HG02973 (cell line): Measurements from ENCODE around the gene NELFA.
"Not testable (repeated sequence)": the region's sequence is repeated elsewhere in the genome, so short reads cannot be mapped to it uniquely, and the experiment has no call there.

ENCODE experiments used
- ATAC-seq: cut with Tn5 transposase; IDR thresholded peaks from one replicate; pipeline ENCODE4 v1.9.1; 2021; ENCODE audit warnings: moderate library complexity; ENCODE audit not compliant: unreplicated experiment

The NELFA gene

DNA sequence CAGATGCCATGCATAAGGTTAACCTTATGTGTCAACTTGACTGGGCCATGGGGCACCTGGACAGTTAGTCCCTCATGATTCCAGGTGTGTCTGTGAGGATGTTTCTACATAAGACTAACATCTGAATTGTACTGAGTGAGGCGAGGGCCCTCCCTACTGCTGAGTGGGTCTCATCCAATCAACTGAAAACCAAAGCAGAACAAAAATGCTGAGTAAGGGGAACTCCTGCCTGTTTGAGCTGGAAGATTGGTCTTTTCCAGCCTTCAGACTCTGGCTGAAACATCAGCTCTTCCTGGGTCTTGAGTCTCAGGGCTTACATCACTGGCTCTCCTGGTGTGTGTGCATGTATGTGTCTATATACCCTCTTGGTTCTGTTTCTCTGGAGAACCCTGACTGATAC lies 13.8 kb downstream of the NELFA start:
- no peak for ATAC-seq

DNA sequence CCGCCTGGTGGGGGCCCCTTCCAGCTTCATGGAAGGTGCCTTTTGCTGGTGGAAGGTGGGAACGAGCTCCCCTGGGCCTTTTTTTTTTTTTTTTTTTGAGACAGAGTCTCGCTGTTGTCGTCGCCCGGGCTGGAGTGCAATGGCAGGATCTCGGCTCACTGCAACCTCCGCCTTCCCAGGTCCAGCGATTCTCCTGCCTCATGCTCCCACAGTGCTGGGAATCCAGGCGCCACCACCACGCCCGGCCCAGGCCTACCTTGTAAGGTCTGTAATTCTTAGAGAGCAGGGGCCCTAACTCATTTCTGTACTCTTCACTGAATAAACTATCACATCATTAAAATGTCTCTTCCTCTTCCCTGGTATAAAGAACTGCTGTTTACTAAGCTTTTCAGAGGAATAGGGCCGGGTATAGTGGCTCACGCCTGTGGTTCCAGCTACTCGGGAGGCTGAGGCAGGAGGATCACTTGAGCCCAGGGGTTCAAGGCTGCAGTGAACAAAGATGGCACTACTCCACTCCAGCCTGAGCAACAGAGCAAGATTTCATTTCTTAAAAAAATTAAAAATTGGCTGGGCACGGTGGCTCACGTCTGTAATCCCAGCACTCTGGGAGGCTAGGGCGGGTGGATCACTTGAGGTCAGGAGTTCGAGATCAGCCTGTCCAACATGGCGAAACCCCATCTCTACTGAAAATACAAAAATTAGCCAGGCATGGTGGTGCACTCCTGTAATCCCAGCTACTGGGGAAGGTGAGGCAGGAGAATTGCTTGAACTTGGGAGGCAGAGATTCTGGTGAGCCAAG lies 14.9 kb downstream of the NELFA start:
- ATAC-seq = not testable (repeated sequence)

DNA sequence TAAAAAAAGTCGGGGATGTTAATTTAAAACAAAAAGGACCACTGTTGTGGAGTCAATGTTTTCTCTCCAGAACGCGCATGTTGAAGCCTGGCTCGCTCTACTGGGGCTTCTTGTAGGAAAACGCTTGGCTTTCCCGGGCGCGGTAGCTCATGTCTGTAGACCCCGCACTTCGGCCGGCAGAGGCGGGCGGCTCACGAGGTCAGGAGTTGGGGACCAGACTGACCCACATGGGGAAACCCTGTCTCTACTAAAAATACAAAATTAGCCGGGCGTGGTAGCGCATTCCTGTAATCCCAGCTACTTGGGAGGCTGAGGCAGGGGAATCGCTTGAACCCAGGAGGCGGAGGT lies 15.6 kb downstream of the NELFA start:
- ATAC-seq = no peak

DNA sequence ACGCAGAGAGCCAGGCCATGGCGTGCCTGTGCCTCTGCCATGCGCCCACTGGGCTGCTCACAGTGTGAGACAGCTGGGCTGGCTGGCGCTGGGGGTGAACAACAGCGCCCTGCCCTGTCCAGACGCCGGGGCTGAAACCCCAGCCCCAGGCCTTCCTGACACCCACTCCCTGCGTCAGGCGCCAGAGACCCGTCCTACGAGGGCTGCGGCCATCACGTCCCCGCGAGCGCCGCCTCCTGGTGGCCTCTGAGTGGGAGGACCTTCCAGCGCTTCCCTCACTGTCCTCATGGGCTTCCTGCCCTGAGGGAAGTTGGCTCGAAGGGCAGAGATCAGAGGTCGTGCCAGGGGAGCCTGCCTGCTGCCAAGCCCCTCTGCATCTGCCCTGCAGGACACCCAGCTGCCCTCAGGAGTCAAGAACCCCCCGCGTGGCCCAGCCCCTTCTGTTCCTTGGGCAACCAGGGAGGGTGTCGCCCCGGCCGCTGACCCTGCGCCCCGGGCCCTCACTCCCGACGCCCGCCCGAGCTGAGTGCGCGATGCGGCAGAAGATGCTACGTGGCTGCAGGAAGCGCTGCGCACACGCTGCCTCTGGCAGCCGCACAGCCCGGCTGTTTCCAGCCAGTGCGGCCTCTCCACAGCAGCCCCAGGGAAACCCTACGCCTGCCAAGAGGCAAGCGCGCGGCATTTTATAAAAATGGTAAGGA lies 16.2 kb downstream of the NELFA start:
- no peak for ATAC-seq

DNA sequence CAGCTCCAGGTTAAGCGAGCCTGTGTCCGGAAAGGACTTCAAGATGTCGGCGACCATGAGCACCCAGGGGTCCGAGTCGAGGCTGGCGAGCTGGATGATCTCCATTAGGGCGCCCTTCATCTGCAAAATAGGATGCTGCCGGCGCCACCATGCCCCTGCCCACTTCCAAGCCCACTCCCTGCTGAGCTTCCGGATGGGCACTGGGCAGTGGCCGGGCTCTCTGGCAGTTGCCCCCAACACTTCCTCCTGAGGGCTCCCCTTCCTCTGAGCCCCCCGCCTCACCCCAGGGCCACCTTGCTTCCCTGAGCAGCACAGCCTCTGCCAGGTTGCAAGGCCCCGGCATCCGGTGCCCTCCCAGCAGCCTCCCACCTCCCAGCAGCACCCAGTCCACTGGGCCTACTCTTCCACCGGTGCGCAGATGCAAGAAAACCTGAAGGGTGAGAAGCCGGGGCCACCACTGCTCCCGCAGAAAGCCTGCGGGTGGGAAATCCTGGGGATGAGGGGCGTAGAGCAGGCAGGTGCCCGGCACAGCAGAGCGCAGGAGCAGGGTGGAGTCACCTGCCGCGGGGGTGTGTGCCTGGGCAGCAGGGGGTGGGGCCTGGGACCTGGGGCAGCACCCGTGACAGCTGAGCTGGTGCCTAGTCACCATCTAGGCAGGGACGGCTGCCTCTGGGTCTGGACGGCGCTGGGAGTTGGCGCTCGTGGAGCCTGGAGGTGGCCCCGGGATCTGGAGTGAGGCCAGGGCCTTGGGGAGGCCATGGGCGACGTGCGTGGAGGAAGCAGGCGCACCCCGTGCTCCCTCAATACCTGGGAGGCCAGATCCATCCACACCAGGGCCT lies 17.0 kb downstream of the NELFA start:
- ATAC-seq = no peak

DNA sequence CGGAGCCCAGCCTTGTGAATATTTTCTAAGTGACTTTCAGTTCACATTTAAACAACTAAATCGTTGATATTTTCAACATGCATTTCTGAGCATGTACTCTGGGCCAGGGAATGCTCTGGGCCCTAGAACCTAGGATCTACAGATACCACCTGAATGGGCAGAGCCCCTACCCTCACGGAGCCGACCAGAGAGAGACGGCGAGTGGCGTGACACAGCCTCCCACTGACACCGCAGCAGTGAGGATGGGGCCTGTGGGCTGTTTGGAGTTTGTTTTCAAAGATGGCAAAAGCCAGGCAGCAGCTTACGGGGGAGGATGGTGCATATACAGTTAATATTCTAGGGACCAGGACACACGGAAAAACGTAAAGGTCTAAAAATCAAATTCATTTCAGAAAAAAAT lies 17.7 kb downstream of the NELFA start:
- no peak for ATAC-seq

DNA sequence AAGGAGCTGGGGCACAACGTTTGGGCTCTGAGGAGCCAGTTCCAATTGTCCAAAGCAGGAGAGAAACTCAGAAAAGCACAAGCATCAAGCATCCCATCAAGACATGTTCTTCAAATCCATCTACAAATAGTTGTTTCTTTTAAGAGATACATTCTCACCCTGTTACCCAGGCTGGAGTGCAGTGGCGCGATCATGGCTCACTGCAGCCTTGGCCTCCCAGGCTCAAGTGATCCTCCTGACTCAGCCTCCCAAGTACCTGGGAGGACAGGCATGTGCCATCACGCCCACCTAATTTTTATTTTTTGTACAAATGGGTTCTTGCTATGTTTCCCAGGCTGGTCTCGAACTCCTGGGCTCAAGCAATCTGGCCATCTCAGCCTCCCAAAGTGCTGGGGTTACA lies 18.1 kb downstream of the NELFA start:
- no peak for ATAC-seq

DNA sequence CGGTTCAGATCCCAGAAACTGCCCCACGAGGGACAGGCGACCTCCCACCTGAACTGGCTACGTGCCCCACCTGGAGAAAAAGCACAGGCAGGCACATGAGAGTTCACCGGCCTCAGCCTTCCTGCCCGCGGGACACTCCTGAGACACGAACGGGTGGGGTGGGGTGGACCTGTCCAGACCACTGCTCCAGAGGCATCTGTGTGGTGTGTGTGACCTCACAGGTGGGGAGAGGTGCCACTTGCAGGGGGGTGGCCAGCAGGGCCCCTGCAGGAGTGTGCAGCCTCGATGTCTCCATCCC lies 18.5 kb downstream of the NELFA start:
- no peak for ATAC-seq

DNA sequence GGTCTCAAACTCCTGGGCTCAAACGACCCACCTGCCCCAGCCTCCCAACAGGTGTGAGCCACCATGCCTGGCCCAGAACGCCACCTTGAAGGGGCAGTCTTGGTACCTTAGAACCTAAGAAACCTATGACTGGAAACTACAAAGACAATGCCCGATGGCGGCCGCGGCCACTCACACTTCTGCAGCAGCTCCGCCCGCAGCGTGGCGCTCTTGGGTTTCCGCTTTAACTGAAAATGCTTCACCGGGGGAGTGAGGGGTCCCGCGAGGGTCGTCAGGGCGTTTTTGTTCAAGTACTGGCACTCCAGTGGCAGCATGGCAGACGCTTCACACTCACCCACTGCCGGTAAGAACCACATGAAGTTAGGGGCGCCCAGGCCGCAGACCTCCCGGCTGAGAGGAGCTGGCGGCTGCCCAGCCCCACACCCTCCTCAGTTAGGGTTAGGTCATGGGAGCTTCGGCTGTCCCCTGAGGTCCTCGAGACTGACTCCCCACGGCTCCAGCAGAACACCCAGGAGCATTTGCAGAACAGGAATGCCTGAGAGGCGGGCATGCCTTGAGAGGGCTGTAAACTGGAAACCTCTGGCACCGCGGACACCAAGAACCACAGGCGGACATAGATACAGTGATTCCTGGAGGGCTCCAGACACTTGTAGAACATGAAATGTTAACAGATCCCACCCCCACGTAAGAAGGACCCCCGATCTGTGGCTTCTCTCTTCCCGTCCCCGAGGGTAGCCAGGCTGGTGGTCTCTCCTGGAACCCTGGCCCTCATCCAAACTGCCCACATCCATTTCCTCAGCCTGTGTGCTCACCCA lies 19.0 kb downstream of the NELFA start:
- no peak for ATAC-seq

DNA sequence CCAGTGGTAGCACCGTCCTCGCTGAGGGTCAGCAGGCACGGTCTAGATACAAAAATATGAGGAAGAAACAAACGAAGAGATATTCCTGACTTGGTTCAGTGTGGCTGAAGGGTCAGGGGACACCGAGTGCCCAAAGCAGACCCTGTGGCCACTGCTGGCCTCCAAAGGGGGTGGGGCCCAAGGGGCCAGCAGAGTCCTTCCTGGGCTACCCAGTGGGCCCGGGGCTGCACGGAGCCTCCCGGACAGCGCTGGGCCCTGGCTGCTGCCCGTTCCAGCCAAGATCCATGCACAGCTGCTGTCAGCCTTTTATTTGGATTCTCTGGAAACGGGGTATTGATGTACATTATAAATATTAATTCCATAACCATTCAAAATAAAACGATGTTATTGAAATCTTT lies 20.4 kb downstream of the NELFA start:
- ATAC-seq = no peak

DNA sequence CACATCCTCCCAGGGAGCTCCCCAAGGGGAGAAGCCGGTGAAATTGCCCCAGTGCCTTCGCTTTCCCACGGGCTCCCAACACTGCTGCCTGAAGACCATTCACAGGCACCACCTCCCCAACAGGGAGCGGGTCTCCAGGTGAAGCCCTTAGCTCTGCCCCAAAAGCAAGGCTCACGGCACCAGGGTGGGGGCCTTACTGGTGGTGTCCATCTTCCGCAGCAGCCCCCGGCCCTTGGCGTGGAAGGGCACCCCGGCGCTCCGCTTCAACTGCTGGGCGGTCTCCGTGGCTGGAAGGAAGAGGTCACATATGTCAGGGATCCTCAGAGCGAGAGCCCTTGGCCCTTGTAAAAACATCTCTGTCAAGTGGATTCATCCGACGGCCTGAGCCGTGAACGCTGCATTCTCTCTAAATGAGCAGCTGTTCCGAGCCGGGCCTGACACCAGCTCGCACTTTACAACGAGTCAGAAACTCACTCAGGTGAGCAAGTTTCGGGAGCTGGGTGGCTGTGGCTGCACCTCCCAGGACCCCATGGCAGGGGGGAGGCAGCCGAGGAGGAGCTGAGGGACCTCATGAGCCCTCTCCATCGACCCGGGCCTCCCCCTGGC lies 20.9 kb downstream of the NELFA start:
- no peak for ATAC-seq

DNA sequence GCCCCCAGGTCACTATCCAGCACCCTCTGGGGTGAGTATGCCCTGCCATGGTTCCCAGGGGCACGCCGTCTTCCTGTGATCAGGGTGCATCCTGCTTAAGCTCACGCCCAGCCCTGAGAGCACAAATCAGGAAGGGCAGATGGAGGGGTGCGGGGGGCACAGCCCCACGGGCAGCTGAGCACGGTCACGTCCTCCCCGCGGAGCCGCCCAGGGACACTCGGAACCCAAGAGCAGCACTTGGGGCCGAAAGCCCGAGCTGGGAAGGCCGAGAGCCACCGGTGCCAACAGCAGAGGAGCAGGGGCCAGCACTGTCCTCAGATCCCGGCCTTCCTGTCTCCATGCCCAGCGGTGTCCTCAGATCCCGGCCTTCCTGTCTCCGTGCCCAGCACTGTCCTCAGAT lies 21.5 kb downstream of the NELFA start:
- ATAC-seq = no peak

DNA sequence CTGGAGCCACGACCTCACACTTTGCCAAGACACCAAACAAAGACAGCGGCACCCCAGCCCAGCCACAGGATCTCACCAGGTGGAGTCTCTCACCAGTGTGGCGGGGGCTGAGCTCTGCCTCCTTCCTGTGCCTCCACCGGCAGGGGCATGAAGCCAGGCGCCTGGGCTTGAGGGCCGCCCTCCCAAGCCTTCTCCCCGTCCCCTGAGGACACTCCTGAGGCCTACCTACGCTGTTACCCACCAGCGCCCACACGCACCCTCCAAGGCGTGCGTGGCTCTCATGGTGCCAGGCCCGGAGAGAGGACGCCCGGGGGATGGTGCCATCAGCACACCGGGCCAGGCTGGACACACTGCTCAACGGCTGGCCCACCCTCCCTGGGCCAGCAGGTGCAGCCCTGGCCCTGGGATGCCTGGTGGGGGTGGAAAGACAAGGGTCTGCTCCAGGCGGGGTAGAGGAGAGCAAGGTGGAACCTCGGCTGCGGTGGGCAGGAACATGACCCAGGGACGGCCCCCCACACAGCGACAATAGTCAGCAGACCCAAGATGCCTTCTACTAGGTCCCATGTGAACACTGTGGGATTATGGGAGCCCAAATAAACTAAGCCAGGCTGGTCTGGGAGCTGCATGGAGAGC lies 22.1 kb downstream of the NELFA start:
- no peak for ATAC-seq

DNA sequence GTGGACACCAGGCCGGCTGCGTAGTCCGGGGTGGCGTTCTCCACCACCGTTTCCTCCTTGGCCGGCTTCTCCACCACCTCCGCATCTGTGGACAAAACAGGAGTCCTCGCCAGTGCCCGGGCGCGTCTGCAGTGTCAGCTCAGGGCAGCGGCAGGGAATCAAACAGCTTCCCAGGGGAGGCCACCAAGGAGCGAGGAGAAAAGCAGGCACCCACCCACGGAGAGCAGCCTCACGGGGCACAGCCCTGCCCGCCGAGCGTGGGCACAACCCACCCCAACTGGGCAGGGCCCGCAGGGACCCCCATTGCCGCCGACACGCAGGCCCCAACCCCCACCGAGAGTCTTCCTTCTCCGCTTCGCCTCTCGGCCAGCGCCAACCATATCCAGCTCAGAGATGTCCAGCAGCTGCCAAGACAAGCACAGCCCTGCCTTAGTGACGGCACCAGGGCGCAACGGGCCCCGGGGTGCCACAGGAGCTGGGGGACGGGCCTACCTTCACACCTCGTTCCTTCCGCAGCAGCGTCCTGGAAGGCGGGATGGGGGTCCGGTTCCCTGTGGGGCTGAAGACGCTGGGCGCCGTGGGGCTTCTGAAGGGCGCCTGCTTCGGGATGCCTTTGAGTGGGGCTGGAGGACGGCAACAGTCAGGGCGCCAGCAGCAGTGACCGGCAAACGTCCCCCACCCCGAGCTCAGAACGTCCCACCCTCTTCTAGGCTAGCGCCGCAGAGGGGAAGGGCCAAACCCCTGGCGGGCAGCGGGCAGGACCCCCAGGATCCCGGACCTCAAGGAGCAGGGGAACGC lies 22.8 kb downstream of the NELFA start:
- no peak for ATAC-seq

DNA sequence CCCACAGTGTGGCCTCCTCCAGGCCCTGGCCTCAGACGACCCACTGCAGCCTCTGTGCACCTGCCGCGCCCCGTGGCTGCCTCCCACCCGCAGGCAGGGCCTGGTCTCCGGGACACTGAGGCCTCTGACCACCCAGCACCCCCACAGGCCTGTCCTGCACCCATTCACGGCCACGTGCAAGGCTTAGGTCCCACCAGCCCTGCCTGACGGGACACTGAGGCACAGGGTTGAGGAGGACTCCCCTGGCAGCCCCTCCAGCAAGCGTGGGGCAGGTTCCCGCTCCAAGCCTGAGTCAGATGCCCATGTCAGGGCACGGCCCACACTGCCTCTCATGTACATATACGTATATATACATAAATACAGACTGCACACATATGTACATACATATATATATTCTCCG lies 23.5 kb downstream of the NELFA start:
- no peak for ATAC-seq

DNA sequence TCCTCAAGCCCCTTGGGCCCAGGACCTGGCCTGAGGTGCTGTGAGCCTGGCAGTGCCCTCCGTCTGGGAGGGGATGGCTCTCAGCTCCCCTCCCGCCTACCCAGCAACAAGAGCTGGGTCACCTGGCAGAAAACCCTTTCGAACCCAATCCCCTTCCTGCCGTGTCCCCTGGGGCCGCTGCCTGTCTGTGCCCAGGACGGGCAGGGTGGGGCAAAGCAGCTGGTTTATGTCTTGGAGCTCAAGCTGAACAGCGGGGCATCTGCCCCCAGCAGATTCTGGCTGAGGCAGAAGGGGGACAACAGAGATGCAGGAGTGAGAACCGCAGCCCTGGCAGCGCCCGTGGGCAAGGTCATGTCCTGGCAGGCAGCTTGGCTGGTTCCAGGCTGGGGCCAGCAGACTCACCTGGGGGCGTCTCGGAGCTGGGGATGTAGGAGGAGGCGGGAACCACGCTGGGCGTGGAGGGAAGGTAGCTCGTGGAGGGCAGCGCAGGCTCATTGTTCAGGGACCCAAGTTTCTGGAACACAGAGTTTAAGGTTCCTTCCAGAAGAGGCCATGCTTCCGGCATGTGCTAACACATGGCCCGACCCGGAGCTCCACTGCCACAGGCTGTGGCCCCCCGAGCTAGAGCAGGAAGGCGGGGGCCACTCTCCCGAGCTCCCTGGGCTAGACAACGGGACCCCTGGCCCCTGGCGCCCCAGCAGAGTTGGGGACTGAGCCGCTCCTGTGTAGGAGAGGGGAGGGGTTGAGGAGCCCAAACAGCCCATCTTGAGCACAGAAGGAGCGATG lies 24.2 kb downstream of the NELFA start:
- ATAC-seq = no peak

DNA sequence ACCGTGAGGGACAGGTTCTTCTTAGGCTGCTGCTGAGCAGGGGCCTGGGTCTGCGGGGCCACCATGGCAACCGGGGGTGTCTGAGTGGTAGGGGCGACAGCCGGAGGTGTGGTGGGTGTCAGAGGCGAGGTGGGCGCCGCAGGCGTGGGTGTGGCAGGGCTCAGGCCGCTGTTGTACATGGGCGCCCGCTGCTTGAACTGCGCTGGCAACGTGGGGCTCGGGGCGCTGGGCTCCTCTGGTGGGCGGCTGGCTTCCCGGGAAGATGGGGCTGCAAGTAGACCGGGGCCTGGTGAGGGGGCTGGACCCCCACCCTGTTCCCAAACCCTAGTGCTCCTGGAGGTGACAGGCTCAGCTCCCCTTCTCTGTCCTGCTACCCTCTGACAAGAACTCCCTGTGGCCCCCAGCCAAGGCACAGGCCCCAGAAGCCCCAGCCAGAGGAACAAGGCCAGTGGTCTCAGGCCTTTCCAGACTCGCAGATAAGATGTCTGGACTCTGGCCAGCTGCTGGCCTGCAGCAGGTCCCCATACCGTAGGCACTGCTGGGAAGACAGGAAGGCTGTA lies 24.8 kb downstream of the NELFA start:
- ATAC-seq = no peak

DNA sequence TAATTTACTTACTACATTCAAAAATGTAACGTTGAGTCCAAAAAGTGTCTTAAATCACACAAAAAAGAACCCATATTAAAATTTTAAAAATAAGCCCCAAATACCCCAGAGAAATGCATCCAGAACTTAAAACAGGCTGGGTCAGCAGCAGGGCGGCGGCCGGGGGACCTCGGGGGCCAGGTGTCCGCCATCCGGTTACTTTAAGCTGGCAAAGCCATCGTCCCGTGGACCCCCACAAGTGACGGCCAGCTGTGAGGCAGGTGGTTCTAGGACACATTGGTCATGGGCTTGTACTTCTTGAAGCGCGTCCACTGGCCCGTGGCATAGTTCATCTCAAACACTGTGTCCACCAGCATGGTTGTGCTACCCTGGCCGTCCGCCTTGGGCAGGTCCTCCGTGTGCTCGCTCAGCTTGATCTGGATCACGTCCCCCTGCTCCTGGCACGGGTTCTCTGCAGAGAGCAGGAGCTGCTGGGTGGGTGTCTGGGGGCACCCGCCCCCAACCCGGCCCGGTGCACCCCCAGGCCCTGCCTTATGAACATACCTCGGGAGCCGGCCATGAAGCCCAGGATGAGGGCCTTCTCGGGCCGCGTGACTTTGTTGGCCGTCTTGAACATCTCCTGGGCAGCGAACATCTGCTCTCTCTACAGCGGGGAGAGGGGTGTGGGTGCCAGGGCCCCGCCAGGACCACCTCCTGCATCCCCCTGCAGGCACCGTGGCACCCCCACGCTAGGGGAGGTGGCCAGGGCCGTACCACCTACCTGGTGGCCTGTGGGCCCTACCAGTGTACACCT lies 25.5 kb downstream of the NELFA start:
- ATAC-seq = no peak
